Renal pelvis (tissue), 4 donors: Measurements from ENCODE around the gene CHEK2. TPM values are rescaled to one million over a fixed set of nuclear protein-coding genes. Genes with fewer than 3 reads are reported as not detected.
"Not testable (repeated sequence)": the region's sequence is repeated elsewhere in the genome, so short reads cannot be mapped to it uniquely, and the experiment has no call there.

ENCODE experiments used
- DNase-seq: peaks from one replicate; pipeline ENCODE4 v3.0.0-alpha.2; 2013
- polyA plus RNA-seq, 3 donors: library from polyadenylated mRNA; unstranded; fragments of 120-200 nt; gene quantifications; one replicate each; pipeline ENCODE4 v1.2.1, GENCODE V29; 2013; ENCODE audit not compliant: insufficient read length in 3 of 3

Gene CHEK2
- polyA plus RNA-seq, 3 donors = 14.8 to 19.5 (median 17.5) TPM

DNA sequence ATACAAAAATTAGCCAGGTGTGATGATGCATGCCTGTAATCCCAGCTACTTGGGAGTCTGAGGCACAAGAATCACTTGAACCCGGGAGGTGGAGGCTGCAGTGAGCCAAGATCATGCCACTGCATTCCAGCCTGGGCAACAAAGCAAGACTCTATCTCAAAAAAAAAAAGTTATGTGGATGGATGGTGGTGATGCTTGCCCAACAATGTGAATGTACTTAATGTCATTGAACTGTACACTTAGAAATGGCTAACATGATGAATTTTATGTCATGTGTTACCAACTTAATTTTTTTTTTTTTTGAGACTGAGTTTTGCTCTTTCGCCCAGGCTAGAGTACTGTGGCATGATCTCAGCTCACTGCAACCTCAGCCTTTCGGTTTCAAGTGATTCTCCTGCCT, 12.9 kb upstream of the CHEK2 start:
- not testable (repeated sequence) for DNase-seq

- no peak for DNase-seq
Observed at GRCh38 chr22:28750471-28750881, 8.9 kb upstream of the CHEK2 start.

GRCh38 chr22:28743852-28744251, 2.2 kb upstream of the CHEK2 start:
- no peak for DNase-seq

DNA sequence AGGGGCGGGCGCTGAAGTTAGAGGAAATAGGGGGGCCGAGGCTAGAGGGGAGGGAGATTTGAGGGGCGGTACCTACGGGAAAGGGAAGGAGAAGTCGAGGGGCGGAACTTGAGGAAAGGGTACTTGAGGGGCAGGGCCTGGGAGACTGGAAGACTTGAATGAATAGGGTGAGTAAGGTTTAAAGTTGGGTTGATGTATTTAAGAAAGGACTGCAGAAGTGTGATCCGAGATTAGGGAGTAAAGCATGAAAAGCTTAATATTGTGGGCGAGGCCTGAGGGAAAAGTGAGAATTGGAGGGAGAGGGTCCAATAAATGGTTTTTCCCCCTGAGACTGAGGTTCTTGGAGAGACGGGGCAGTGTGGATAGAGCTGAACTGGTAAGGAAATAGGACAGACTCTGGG, 942 bp upstream of the CHEK2 start:
- DNase-seq = no peak

DNA sequence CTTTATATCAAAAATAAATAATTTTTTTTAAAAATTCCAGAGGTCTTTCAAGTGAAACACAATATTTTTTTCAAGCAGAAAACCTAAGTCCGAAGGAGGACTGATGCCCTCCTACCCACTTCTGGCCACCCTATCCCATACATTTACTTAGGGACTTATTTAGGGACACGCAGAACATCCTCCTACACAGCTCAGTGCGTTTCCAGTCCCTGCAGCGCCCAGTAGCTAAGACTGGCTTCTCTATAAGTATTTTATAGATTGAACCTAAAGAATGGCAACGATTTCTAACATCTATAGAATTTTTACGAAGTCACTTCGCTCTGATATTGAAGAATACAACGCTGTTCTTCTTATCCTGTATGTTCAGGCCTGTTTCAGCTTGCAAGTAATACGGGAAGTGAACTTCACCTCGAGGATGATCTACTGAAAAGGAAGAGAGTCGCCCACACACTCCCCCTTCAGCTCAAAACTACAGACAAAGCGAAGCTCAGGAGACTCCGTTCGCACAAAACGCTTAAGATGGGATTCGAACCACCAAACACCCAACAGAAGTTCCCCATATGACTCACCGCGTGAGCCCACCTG, 328 bp downstream of the CHEK2 start:
- DNase-seq = no peak

- not testable (repeated sequence) for DNase-seq
Observed at GRCh38 chr22:28738876-28739275, 2.7 kb downstream of the CHEK2 start.

DNA sequence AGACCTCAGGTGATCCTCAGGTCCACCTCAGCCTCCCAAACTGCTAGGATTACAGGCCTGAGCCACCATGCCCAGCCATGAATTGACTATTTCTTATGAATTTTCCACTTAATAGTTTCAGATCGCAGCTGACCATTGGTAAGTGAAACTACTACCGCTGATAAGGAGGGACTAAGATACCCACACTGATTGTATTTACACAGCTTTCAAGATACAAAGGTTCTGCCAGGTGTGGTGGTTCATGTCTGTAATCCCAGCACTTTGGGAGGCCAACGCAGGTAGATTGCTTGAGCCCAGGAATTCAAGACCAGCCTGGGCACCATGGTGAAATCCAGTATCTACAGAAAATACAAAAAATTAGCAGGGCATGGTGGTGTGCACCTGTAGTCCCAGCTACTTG, 3.9 kb downstream of the CHEK2 start:
- DNase-seq = no peak

- DNase-seq = no peak
Observed at GRCh38 chr22:28736301-28737155, 5.1 kb downstream of the CHEK2 start.

GRCh38 chr22:28734393-28734792, 7.2 kb downstream of the CHEK2 start:
- DNase-seq = no peak

DNA sequence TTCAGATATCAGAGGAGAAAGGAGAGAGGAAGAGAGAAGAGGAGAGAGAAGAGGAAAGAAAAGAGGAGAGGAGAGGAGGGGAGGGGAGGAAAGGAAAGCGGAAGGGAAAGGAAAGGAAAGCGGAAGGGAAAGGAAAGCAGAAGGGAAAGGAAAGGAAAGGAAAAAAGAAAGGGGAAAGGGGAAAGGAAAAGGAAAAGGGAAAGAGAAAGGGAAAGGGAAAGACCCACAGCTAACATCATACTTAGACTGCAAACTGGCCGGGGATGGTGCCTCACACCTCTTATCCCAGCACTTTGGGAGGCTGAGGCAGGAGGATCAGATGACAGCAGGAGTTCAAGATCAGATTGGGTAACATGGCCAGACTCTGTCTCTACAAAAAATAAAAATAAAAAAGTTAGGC, 11.4 kb downstream of the CHEK2 start:
- DNase-seq = no peak

DNA sequence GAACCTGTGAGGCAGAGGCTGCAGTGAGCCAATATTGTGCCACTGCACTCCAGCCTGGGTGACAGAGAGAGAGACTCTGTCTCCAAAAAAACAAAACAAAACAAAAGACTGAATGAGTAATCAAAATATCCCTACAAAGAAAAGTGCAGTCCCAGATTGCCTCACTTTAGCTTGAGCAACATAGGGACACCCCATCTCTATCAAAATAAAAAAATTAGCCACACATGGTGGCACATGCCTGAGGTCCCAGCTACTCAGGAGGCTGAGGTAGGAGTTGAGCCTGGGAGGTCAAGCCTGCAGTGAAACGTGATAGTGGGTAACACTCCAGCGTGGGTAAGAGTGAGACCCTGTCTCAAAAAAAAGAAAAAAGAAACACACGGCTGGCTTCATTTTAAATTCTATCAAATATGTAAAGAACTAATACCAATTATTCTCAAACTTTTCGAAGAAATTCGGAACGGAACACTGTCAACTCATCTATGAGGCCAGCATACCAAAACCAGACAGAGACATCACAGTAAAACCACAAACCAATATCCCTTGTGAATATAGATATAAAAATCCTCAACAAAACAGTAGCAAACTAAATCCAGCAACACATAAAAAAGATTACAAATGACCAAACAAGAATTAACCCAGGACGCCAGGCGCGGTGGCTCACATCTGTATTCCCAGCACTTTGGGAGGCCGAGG, 12.9 kb downstream of the CHEK2 start:
- no peak for DNase-seq

- DNase-seq = no peak
Observed at GRCh38 chr22:28728002-28728401, 13.6 kb downstream of the CHEK2 start.

DNA sequence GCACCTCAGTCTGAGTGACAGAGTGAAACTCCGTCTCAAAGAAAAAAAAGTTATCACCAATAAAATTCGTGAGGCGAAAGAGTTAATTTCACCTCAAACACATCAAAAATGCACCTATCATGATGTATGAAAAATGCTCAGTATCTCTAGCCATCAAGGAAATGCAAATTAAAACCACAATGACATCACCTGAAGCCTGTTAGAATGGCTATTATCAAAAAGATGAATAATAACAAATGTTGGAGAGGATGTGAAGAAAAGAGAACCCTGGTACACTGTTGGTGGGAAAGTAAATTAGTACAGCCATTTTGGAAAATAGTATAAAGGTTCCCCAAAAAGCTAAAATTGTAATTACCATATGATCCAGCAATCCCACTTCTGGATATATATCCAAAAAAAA, 23.6 kb downstream of the CHEK2 start:
- DNase-seq = no peak

DNA sequence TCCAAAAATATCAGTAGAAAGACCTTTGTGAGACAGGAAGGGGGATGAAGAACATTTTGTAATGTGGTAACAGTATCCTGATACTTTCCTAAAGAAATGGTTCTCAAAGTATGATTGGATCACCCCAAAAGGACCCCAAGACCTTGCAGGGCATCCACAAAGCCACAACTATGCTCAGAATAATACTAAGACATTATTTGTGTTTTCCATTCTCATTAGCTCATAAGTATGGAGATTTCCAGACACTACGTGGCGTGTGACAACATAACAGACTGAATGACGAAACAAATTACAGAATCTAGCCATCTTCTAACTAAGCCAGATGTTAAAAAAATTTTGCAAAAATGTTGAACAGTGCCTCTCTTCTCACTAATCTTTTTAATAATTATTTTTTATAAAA, 24.9 kb downstream of the CHEK2 start:
- DNase-seq = no peak

DNA sequence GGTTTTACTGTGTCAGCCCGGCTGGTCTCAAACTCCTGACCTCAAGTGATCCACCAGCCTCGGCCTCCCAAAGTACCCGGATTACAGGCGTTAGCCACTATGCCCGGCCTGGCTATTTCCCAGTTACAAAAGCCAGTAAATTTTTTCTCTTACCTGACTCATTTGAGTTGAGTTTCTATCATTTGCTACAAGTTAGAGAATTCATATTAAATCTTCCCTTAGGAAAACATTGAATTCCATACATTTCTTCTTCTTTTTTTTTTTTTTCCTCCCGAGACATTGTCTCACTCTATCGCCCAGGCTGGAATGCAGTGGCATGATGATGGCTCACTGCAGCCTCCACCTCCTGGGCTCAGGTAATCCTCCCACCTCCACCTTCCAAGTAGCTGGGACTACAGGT, 26.0 kb downstream of the CHEK2 start:
- DNase-seq = no peak

- DNase-seq = no peak
Observed at GRCh38 chr22:28714043-28714628, 27.5 kb downstream of the CHEK2 start.

DNA sequence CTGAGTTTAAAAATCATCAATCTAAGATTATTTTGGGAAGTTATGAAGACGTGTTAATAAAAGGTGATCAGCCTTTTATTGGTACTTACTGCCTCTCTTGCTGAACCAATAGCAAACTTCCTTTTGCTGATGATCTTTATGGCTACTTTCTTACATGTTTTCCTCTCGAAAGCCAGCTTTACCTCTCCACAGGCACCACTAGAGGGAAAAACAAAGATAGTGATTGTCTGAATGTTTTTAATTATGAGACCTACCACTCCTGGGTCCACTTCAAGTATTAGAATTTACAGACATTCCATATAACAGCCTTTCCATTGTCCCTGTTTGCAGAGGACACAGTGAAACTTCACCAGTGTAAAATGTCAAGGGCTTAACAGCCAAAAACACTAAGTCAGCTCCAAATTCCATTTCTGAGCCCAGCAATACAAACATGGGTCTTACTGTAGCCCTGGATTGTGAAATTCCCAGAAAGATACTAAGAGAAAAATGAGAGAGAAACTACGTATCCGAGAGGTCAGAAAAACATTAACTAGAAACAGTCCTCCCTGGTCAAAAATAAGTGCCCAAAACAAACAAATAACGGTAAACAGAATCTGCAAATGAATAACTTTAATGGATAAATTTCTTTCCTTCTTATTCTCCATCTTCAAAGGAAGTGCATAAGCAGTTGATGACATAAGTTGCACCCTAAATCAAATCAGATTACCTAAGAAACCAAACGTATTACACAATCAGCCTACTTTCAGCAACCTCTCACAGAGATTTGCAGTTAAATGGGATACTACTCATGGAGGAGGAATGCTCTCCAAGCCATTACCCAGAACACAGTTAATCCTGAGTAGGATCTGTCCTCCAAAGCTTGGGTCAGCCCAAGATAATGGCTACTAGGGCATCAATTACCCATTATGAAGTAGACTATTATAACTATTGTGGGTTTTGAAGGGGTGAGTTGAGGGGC, 29.5 kb downstream of the CHEK2 start:
- DNase-seq = no peak

DNA sequence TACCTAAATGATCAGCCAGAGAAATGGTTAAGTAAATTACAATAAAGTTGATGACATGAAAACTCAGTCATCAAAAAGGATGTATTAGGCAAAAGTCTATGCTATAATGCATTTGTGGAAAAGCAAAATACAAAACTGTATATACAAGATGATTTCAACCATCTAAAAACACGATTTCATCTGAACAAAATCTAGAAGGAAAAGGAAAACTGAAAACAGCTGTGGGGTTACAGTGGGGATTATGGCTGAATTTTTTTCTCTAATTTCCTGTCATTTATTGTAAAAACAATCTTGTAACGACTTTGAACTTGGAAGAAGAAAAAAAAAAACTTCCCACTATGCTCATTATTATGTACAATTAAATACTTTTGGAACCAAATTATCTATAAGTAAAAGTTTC, 30.3 kb downstream of the CHEK2 start:
- DNase-seq = no peak

GRCh38 chr22:28710576-28711191, 30.9 kb downstream of the CHEK2 start:
- DNase-seq = no peak

DNA sequence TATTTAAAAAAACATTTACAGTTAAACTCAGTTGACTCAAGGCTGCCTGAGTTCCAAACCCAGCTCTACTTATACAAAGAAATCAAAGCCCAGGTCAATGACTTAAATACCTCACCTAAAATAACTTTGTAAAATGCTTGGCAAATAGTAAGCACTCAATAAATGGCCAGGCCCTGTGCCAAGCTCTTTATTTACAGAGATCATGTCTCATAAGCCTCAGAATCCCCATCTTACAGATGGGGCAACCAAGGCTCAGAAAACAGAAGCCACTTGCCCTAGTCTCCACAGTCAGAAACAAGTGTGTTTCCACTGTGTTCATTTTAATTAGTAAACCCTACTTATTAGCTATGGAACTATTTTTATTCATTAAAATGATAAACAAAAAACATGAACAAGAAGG, 31.5 kb downstream of the CHEK2 start:
- DNase-seq = no peak

DNA sequence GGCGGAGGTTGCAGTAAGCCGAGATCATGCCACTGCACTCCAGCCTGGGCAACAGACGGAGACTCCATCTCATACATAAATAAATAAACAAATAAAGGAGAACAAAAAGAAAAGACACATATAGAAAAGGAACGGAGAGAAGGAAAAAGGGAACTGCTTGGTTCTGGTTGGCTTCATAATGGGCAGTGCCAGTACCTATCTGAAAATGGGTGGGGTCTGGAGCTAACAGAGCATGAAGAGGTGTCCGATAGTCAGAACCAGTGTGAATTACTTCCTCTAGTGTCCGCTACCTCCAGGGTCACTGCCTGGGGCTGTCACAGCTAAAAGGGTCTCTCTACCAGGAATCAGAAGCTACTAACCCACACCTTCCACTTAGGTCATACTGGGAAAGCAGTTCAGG, 34.8 kb downstream of the CHEK2 start:
- DNase-seq = no peak
